Measurements from ENCODE around the gene TF.

The TF gene

GRCh38 chr3:133840055-133840737 is 94.0 kb downstream of the TF start:
- in situ Hi-C loops (cut with HindIII; ENCODE audit: low pct_unique_long_range_greater_than_20kb, low sequenced_read_pairs) = no loop called here
- DNase-seq (ENCODE audit: low read depth in 1 of 2, low spot score in 1 of 2) = no peak
- no peak for TF ChIP-seq JUND (IDR thresholded peaks at IDR 0.05; ENCODE audit: low read depth)

- in situ Hi-C loops (cut with HindIII; ENCODE audit: low pct_unique_long_range_greater_than_20kb, low sequenced_read_pairs) = no loop called here
- no peak for DNase-seq (ENCODE audit: low read depth in 1 of 2, low spot score in 1 of 2)
Observed at GRCh38 chr3:133840767-133841166, 94.6 kb downstream of the TF start.

GRCh38 chr3:133841196-133841595 is 95.0 kb downstream of the TF start:
- TF ChIP-seq JUND (IDR thresholded peaks at IDR 0.05; ENCODE audit: low read depth) = no peak
- in situ Hi-C loops (cut with HindIII; ENCODE audit: low pct_unique_long_range_greater_than_20kb, low sequenced_read_pairs) = no loop called here
- no peak for DNase-seq (ENCODE audit: low read depth in 1 of 2, low spot score in 1 of 2)

More at GRCh38 chr3:133840767-133841166, 94.6 kb downstream of the TF start:
- no peak for TF ChIP-seq JUND (IDR thresholded peaks at IDR 0.05; ENCODE audit: low read depth)

- TF ChIP-seq JUND (IDR thresholded peaks at IDR 0.05; ENCODE audit: low read depth) = no peak
- no peak for DNase-seq (ENCODE audit: low read depth in 1 of 2, low spot score in 1 of 2)
- in situ Hi-C loops (cut with HindIII; ENCODE audit: low pct_unique_long_range_greater_than_20kb, low sequenced_read_pairs) = no loop called here
Observed at GRCh38 chr3:133842158-133842557, 96.0 kb downstream of the TF start.

- in situ Hi-C loops (cut with HindIII; ENCODE audit: low pct_unique_long_range_greater_than_20kb, low sequenced_read_pairs) = no loop called here
- no peak for DNase-seq (ENCODE audit: low read depth in 1 of 2, low spot score in 1 of 2)
- TF ChIP-seq JUND (IDR thresholded peaks at IDR 0.05; ENCODE audit: low read depth) = no peak
Observed at GRCh38 chr3:133843634-133844033, 97.4 kb downstream of the TF start.

GRCh38 chr3:133845127-133845526 is 98.9 kb downstream of the TF start:
- in situ Hi-C loops (cut with HindIII; ENCODE audit: low pct_unique_long_range_greater_than_20kb, low sequenced_read_pairs) = no loop called here
- TF ChIP-seq JUND (IDR thresholded peaks at IDR 0.05; ENCODE audit: low read depth) = no peak
- DNase-seq (ENCODE audit: low read depth in 1 of 2, low spot score in 1 of 2) = no peak
